GM12873 (cell line): ENCODE measurements around the gene PAM16.

ENCODE experiments used
- TF ChIP-seq, protein P1 (sequence below): IDR thresholded peaks from 2 replicates; pipeline ENCODE4 v1.5.1; 2012; ENCODE audit warnings: low read depth, mild to moderate bottlenecking, moderate library complexity, low read length, control low read depth; ENCODE audit not compliant: insufficient read depth; ENCODE audit errors: missing control alignments

Gene PAM16

DNA sequence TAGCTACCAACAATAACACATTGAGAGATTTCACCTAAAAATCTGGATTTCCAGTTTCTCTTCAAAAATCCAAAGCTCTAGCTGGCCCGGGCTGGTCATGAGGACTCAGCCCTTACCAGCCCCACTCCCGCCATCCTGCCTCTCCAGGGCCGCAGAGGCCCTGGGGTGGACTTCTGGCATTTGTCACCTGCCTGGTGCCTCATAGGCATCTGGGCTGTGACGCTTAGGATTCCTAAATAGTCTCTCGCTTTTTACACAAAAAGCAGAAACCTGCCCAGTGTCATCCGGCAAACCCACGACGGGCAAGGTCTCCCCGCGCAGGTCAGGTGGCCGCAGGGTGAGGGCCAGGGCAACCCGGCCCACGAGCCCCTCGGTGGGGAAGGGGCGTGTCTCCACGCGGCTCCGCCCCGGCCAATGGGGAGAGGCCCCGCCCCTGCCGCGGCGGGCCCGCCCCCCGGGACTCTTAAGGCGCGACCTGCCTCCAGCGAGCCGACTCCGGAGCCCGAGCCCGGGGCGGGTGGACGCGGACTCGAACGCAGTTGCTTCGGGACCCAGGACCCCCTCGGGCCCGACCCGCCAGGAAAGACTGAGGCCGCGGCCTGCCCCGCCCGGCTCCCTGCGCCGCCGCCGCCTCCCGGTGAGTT is 20.4 kb upstream of the PAM16 start, which contains the start of gene VASN:
Gene VASN, plus strand, starts transcription at position 492 of the 644 bp plus-strand sequence. CDS start 9,030 bp downstream, outside the sequence.
- TF ChIP-seq, protein P1, sequence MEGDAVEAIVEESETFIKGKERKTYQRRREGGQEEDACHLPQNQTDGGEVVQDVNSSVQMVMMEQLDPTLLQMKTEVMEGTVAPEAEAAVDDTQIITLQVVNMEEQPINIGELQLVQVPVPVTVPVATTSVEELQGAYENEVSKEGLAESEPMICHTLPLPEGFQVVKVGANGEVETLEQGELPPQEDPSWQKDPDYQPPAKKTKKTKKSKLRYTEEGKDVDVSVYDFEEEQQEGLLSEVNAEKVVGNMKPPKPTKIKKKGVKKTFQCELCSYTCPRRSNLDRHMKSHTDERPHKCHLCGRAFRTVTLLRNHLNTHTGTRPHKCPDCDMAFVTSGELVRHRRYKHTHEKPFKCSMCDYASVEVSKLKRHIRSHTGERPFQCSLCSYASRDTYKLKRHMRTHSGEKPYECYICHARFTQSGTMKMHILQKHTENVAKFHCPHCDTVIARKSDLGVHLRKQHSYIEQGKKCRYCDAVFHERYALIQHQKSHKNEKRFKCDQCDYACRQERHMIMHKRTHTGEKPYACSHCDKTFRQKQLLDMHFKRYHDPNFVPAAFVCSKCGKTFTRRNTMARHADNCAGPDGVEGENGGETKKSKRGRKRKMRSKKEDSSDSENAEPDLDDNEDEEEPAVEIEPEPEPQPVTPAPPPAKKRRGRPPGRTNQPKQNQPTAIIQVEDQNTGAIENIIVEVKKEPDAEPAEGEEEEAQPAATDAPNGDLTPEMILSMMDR, result no peak

DNA sequence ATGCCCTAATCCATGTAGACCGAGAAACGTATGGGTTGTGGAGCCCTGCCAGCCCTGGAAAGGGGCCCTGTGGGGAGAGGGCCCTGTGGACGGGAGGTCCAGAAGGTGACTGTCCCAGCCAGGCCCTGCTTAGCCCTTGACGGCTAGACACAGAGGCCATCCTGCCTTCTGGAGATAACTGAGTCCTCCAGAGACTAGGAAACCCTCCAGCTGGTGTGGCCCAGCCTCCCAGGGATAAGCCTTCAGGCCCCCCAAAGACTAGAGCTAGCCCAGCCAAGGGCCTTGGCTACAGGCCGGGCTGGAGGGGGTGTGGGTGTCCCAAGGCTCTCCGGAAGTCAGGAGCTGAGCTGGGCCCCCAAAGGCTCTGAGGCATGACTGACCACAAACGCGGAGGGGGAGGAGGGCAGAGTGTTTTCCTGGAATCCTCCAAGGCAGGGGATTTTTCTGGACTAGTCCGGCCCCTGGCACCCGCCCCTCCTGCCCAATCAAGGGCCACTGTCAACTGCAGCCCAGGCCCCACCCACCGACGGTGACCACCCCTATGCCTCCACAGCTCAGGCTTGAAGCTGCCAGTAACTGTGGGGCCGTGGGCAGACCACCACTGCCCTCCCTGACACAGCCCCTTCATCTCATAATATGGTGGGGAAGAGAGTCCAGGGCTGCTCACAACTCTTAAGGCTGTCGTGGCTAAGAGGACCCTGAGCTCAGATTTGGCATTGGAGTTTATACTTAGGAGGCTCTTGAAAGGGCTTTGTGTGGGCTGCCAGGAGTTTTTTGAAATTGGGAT is 19.6 kb upstream of the PAM16 start:
- TF ChIP-seq, protein P1, result no peak

DNA sequence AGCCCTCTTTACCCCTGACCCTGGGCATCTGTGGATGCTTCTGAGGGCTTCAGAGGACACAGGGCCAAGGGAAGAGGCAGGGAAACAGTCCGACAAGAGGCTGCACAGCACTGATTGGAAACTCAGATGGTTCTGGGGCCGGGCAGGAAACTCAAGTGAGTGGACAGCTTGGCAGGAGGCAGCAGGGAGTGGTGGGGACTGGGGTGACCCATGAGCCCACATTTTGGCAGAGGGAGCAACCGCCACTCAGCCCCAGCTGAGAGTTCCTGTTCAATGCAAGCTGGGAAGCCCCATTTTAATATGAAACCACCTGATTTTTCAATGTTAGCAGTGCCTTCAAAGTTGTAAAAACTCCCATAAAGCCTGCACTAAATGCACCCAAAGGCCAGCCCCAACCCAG is 19.0 kb upstream of the PAM16 start:
- TF ChIP-seq, protein P1, result no peak

DNA sequence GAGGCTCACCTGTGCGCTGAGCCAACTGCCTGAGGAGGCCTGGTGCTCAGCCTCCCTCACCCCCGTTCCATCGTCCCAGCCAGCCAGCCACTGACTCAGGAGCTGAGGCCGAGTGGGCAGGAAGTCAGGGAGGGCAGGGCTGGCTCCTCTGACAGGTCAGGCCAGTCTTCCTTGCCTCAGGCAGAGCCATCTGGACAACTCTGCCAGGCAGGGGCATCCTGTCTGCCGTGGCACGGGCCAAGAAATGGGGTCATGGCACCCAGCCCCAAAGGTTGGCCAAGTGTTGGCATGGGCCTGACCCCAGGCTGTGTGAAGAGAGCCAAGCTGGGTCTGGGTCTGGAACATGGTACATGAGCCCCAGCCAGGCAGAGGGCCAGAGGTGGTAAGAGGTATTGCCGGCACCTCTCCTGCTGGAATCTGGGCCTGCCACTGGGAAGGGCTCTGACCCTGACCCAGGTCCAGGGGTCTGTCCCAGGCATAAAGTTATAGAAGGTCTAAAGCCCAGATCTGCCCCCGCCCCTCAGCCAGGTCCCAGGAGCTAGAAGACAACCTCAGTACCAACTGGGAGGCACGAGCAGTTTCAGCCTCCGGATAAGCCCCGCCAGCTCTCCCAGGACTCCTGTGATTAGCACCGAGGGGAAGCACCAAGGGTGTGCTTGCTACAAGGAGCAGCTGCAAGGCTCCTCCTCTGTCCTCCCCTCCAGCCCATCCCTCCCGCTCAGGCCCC is 18.0 kb upstream of the PAM16 start:
- TF ChIP-seq, protein P1, result no peak

DNA sequence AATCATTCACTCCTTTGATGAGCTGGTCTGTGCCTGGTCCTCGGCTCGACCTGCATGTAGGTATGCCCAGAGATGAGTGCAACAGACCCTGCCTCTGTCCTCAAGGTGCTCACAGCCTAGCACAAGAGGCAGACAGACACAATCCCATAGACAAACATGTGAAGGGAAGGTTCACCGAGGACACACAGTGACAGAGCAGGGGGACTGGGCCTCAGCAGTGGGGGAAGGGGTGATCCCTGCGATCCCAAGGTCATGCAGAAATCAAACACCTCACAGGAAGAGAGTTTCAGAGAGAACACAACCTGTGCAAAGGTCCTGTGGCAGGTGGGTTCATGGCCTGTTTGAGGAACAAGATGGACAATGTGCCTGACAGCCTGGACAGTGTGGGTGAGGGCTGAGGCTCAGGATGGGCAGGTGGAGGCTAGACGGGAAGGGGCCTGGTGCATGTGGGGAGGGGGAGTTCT is 16.3 kb upstream of the PAM16 start:
- TF ChIP-seq, protein P1, result no peak

DNA sequence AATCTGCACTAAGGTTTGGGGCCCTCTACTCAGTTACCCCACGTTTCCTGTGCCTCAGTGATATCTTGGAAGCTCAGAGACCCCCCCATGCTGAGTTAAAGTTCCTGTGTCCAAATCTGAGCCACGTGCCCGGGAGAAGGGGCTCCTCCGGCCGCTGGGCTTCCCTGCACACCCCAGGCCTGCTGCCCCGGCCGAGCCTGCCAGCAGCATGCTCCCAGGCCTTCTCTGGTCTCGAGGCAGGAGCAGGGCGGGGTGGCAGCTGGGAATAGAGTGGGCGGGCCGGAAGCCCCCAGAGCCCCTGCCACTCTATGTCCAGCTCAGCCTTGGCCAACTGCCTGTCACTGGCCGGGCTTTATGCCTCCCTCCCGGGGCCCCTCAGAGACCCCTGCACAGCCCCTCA is 14.9 kb upstream of the PAM16 start:
- TF ChIP-seq, protein P1, result no peak

DNA sequence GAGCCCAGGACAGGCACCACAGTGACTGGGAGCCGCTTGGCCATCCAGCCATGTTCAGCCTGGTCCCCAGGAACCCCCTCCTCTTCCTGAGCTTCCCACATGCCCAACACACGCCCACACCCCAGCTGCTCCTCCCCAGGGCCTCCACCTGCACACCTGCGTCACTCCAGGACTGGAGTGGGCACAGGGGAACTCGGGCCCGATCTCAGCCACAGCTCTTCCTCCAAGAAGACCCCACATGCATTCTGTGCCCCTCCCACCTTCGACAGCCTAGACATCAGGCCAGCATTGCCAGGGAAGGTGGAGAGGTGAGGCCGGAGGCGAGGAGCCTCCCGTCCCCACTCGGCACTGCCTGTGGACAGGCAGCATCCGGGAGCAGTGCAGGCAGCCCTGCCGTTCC is 14.5 kb upstream of the PAM16 start:
- TF ChIP-seq, protein P1, result no peak
